Natural killer cell (primary cell): ENCODE data around the gene NPHP3. TPM values are rescaled to one million over a fixed set of nuclear protein-coding genes. Genes with fewer than 3 reads are reported as not detected.
A peak's percentile ranks its signal among the peaks of the same experiment; 100 is the strongest.

Experiments
- ATAC-seq, 3 donors: fragments of 150-1000 bp in 2 of 3; fragments of 200-7000 bp in 1 of 3; cut with Tn5 transposase; 1 replicate in 1 of 3; 2 replicates in 2 of 3; pipeline ENCODE4 v1.10.0; 2021; ENCODE audit warnings: mild to moderate bottlenecking in 2 of 3, moderate library complexity in 2 of 3
- DNase-seq, 2 donors: peaks; one replicate each; pipeline versions ENCODE4 v3.0.0 to v3.0.0-alpha.2; 2013 to 2021; ENCODE audit warnings: mixed read lengths in 1 of 2
- H3K27ac ChIP-seq: one replicate; pipeline ENCODE4 v1.5.1; 2013; ENCODE audit warnings: mild to moderate bottlenecking, low read length
- H3K27me3 ChIP-seq: one replicate; pipeline ENCODE4 v1.6.1; 2013; ENCODE audit warnings: low read length; ENCODE audit not compliant: control insufficient read depth, insufficient read depth
- H3K36me3 ChIP-seq: one replicate; pipeline ENCODE4 v1.6.1; 2013; ENCODE audit warnings: low read length; ENCODE audit not compliant: control insufficient read depth, insufficient read depth
- H3K4me1 ChIP-seq: one replicate; pipeline ENCODE4 v1.6.1; 2013; ENCODE audit warnings: low read length; ENCODE audit not compliant: control insufficient read depth, insufficient read depth
- H3K4me3 ChIP-seq: one replicate; pipeline ENCODE4 v1.5.1; 2013; ENCODE audit warnings: low read length
- H3K9me3 ChIP-seq: one replicate; pipeline ENCODE4 v1.6.1; 2013; ENCODE audit warnings: low read length; ENCODE audit not compliant: control insufficient read depth, insufficient read depth
- H3K27ac Mint-ChIP-seq, 2 donors: one replicate each; pipeline ENCODE4 v1.8.0; 2022; ENCODE audit warnings: mild to moderate bottlenecking in 2 of 2, mixed read lengths in 2 of 2, moderate library complexity in 1 of 2
- H3K27me3 Mint-ChIP-seq, 2 donors: one replicate each; pipeline ENCODE4 v1.8.0; 2022; ENCODE audit warnings: low read depth in 2 of 2, mixed read lengths in 2 of 2
- H3K36me3 Mint-ChIP-seq: one replicate; pipeline ENCODE4 v1.8.0; 2022; ENCODE audit warnings: mixed read lengths
- H3K4me1 Mint-ChIP-seq, 2 donors: one replicate each; pipeline ENCODE4 v1.8.0; 2022; ENCODE audit warnings: mixed read lengths in 2 of 2
- H3K4me3 Mint-ChIP-seq: one replicate; pipeline ENCODE4 v1.8.0; 2022; ENCODE audit warnings: mild to moderate bottlenecking, moderate library complexity, mixed read lengths
- H3K9me3 Mint-ChIP-seq, 2 donors: one replicate each; pipeline ENCODE4 v1.8.0; 2022; ENCODE audit warnings: mixed read lengths in 2 of 2
- WGBS: methylation state at CpG from one replicate; pipeline ENCODE4 v1.1.7; 2013; ENCODE audit warnings: missing lambda C conversion rate; ENCODE audit not compliant: insufficient coverage; 5-methylcytosine and 5-hydroxymethylcytosine counted together
- intact Hi-C: fragments of 100-400 bp; cut with micrococcal nuclease; formaldehyde crosslinking; loops from one replicate; pipeline ENCODE4 v1.14.2; 2022
- total RNA-seq, 4 donors: library from RNA; stranded (reverse); fragments of 120-200 nt in 1 of 4; gene quantifications; one replicate each; pipeline versions ENCODE4 v1.2.3 to v1.2.4, GENCODE V29; 2013 to 2022
- TF ChIP-seq, protein P1 (sequence below): fragments of 200-600 bp; IDR thresholded peaks from one replicate; pipeline ENCODE4 v1.8.0; 2022; ENCODE audit warnings: antibody characterized with exemption

Gene NPHP3, protein sequence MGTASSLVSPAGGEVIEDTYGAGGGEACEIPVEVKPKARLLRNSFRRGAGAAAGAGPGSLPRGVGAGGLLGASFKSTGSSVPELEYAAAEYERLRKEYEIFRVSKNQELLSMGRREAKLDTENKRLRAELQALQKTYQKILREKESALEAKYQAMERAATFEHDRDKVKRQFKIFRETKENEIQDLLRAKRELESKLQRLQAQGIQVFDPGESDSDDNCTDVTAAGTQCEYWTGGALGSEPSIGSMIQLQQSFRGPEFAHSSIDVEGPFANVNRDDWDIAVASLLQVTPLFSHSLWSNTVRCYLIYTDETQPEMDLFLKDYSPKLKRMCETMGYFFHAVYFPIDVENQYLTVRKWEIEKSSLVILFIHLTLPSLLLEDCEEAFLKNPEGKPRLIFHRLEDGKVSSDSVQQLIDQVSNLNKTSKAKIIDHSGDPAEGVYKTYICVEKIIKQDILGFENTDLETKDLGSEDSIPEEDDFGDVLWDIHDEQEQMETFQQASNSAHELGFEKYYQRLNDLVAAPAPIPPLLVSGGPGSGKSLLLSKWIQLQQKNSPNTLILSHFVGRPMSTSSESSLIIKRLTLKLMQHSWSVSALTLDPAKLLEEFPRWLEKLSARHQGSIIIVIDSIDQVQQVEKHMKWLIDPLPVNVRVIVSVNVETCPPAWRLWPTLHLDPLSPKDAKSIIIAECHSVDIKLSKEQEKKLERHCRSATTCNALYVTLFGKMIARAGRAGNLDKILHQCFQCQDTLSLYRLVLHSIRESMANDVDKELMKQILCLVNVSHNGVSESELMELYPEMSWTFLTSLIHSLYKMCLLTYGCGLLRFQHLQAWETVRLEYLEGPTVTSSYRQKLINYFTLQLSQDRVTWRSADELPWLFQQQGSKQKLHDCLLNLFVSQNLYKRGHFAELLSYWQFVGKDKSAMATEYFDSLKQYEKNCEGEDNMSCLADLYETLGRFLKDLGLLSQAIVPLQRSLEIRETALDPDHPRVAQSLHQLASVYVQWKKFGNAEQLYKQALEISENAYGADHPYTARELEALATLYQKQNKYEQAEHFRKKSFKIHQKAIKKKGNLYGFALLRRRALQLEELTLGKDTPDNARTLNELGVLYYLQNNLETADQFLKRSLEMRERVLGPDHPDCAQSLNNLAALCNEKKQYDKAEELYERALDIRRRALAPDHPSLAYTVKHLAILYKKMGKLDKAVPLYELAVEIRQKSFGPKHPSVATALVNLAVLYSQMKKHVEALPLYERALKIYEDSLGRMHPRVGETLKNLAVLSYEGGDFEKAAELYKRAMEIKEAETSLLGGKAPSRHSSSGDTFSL (N-terminal part only)
- total RNA-seq, result 10 to 100 TPM; 17.9 to 20.1 (median 20.0) TPM
- 32.8 TPM for total RNA-seq (2013)

DNA sequence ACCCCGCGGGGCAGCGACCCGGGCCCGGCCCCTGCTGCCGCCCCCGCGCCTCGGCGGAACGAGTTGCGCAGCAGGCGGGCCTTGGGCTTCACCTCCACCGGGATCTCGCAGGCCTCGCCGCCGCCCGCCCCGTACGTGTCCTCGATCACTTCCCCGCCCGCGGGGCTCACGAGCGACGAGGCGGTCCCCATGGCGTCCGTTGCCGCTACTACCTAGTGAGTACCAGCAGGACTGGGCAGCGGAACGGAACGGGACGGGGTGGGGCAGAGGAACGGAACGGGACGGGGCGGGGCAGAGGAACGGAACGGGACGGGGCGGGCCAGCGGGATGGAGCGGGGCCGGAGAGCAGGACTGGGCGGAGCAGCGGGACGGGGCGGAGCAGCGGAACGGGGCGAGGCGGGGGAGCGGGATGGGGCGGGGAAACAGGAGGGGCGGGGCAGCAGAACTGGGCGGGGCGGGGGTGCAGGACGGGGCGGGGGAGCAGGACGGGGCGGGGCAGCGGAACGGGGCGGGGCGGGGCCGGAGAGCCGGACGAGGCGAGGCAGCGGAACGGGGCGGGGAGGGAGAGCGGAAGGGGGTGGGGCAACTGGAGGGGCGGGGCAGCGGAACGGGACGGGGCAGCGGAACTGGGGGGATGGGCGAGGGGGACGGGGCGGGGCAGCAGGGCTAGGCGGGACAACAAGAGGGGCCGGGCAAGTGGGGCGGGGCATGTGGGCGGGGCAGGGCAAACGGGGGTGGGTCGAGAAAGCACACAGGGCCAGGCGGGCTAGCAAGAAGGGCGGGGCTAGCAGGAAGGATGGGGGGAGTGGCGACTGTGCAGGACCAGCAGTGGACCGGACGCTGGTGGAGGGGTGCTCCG is at the start of gene NPHP3:
Gene NPHP3 (minus strand): TSS at position 245 of the 859 bp plus-strand sequence. CDS start 54 bp downstream, at position 191.
- under 1% methylated on average over 89 of the region's 96 CpGs for WGBS
- ATAC-seq (peak; percentile 78 to 92 (median 80)), DNase-seq (peak; percentile 82 to 97)
- H3K4me3 Mint-ChIP-seq, result peak within 1 kb of the TSS; percentile 91
- H3K27me3 Mint-ChIP-seq, result peaks cover 0 to 4% of the 10 kb centered on the region in 2 donors
- no peaks in the 10 kb centered on the region for H3K36me3 Mint-ChIP-seq
- peak within 1 kb of the TSS; percentile 68 for H3K4me3 ChIP-seq
- peak within 1 kb of the TSS; percentile 59 to 82 for H3K27ac Mint-ChIP-seq
- intact Hi-C loops, result loop anchor here (5.0 to 10.0 kb wide), 6 partner anchors 305 to 1765 kb away; partner anchors contain the start of genes ANAPC13, ASTE1, CEP63 and DNAJC13
- TF ChIP-seq, protein P1, sequence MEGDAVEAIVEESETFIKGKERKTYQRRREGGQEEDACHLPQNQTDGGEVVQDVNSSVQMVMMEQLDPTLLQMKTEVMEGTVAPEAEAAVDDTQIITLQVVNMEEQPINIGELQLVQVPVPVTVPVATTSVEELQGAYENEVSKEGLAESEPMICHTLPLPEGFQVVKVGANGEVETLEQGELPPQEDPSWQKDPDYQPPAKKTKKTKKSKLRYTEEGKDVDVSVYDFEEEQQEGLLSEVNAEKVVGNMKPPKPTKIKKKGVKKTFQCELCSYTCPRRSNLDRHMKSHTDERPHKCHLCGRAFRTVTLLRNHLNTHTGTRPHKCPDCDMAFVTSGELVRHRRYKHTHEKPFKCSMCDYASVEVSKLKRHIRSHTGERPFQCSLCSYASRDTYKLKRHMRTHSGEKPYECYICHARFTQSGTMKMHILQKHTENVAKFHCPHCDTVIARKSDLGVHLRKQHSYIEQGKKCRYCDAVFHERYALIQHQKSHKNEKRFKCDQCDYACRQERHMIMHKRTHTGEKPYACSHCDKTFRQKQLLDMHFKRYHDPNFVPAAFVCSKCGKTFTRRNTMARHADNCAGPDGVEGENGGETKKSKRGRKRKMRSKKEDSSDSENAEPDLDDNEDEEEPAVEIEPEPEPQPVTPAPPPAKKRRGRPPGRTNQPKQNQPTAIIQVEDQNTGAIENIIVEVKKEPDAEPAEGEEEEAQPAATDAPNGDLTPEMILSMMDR, result no peak
- peaks cover 6% of the 10 kb centered on the region for H3K36me3 ChIP-seq
- peaks cover 19% of the 10 kb centered on the region for H3K4me1 ChIP-seq
- peak within 1 kb of the TSS; percentile 49 for H3K27ac ChIP-seq
- H3K27me3 ChIP-seq, result no peaks in the 10 kb centered on the region
- no peaks in the 10 kb centered on the region for H3K9me3 Mint-ChIP-seq
- H3K4me1 Mint-ChIP-seq, result peaks cover 20 to 29% of the 10 kb centered on the region in 2 donors
- H3K9me3 ChIP-seq, result no peaks in the 10 kb centered on the region

DNA sequence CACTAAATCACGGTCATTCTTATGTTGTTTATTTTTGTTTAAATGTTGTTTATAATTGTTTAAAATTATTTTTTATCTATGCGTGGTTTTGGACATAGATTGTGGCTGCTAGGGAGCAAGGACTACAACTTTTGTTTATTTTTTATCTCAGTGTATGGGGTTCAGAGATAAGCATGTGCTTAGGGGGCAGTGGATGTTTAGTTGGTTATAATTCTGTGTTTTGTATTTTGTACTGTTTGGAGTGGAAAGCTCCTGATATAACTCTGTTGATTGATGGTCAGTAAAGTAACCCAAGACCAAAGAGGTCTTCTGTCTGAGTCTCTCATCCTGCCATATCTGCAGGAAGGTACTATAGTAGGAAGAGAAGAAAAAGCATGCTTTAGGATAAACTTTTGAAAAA is 36.5 kb upstream of the NPHP3 start:
- Histone ChIP-seq H3K4me3 (no peak overlapping the region), H3K9me3 (no peaks in the 10 kb centered on the region), H3K27ac (no peak overlapping the region), H3K4me1 (no peaks in the 10 kb centered on the region), H3K27me3 (no peaks in the 10 kb centered on the region), H3K36me3 (no peaks in the 10 kb centered on the region)
- intact Hi-C loops, result no loop called here
- Mint-ChIP-seq H3K4me1 (no peaks in the 10 kb centered on the region), H3K36me3 (no peaks in the 10 kb centered on the region), H3K4me3 (no peak overlapping the region), H3K27ac (no peak overlapping the region), H3K27me3 (peaks cover 9 to 14% of the 10 kb centered on the region in 2 donors), H3K9me3 (no peaks in the 10 kb centered on the region)
- 88% methylated on average over 1 of the region's 2 CpGs for WGBS
- DNase-seq (no peak), ATAC-seq (no peak)
- TF ChIP-seq, protein P1, result no peak

DNA sequence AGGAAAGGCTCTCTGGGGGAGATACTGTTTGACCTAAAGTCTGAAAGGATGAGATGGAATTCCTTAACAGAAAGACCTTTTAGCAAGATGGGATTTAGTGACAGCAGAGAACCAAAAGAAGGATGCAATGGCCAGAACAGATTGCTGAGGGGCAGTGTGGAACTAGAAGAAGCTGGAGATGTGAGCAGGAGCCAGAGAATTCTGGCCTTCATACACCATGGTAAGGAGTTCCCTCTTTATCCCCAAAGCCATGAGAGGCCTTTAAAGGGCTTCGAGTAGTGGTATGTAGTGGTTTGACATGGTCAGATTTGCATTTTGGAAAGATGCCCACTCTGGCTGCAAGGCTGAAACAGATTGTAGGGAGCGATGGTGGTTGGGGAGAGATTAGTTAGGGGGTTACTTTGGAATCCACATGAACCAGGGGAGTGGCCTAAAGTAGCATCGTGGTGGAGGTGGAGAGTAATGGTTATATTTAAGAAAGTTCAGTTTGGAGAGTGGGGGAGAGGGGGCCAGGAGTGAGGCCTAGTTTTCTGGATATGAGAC is 34.0 kb upstream of the NPHP3 start:
- Mint-ChIP-seq H3K36me3 (no peaks in the 10 kb centered on the region), H3K9me3 (no peaks in the 10 kb centered on the region), H3K27ac (no peak overlapping the region), H3K4me1 (no peaks in the 10 kb centered on the region), H3K27me3 (peaks cover 10 to 14% of the 10 kb centered on the region in 2 donors), H3K4me3 (no peak overlapping the region)
- Histone ChIP-seq H3K27ac (no peak overlapping the region), H3K27me3 (no peaks in the 10 kb centered on the region), H3K4me1 (no peaks in the 10 kb centered on the region), H3K36me3 (no peaks in the 10 kb centered on the region), H3K4me3 (no peak overlapping the region), H3K9me3 (no peaks in the 10 kb centered on the region)
- TF ChIP-seq, protein P1, result no peak
- no peak for ATAC-seq
- intact Hi-C loops, result no loop called here
- DNase-seq, result no peak
- WGBS, result 82% methylated on average over 3 of the region's 3 CpGs
